Activated CD4-positive, CD25-positive, alpha-beta regulatory T cell treated with anti-CD3 and anti-CD28 coated beads, Interleukin-2, amount 50 U/mL, for 24 hours (primary cell): ENCODE measurements around the gene HOXB3.
A peak's percentile ranks its signal among the peaks of the same experiment; 100 is the strongest.

ENCODE experiments used
- ATAC-seq, 2 donors: fragments of 150-1000 bp; cut with Tn5 transposase; one replicate each; pipeline ENCODE4 v1.10.0; 2021; ENCODE audit warnings: mild to moderate bottlenecking in 1 of 2, moderate library complexity in 1 of 2

Gene HOXB3

GRCh38 chr17:48612456-48612853 lies 22.4 kb upstream of the HOXB3 start:
- ATAC-seq: peak in 1 of 2 donors; percentile 9

- no peak for ATAC-seq
Measured at GRCh38 chr17:48611681-48612455, 21.8 kb upstream of the HOXB3 start.

GRCh38 chr17:48611213-48611612 lies 21.2 kb upstream of the HOXB3 start:
- peak in 1 of 2 donors; percentile 10 for ATAC-seq

- peak; percentile 30 to 40 for ATAC-seq
Measured at GRCh38 chr17:48610282-48611211, 20.5 kb upstream of the HOXB3 start, which contains the start of gene HOXB7. TSS of gene HOXB7 (minus strand) at chr17:48611017. CDS start at chr17:48610918, 99 bp downstream.

- ATAC-seq: no peak
Measured at GRCh38 chr17:48609759-48610281, 19.8 kb upstream of the HOXB3 start.

GRCh38 chr17:48609033-48609432 lies 19.0 kb upstream of the HOXB3 start:
- no peak for ATAC-seq

GRCh38 chr17:48608494-48608834 lies 18.4 kb upstream of the HOXB3 start:
- ATAC-seq: no peak

GRCh38 chr17:48606892-48607614 lies 17.0 kb upstream of the HOXB3 start:
- ATAC-seq: no peak

GRCh38 chr17:48605991-48606891 lies 16.2 kb upstream of the HOXB3 start:
- ATAC-seq: no peak

GRCh38 chr17:48605409-48605919 lies 15.4 kb upstream of the HOXB3 start:
- no peak for ATAC-seq

- ATAC-seq: no peak
Measured at GRCh38 chr17:48604770-48605329, 14.8 kb upstream of the HOXB3 start, which contains the start of gene HOXB6. TSS of gene HOXB6 (minus strand) at chr17:48604986. CDS start at chr17:48598150, 6,836 bp downstream.

- no peak for ATAC-seq
Measured at GRCh38 chr17:48603959-48604769, 14.1 kb upstream of the HOXB3 start.

- no peak for ATAC-seq
Measured at GRCh38 chr17:48601539-48602425, 11.7 kb upstream of the HOXB3 start.

GRCh38 chr17:48601207-48601538 lies 11.1 kb upstream of the HOXB3 start:
- ATAC-seq: no peak

GRCh38 chr17:48600244-48601098 lies 10.4 kb upstream of the HOXB3 start:
- ATAC-seq: no peak

GRCh38 chr17:48599354-48599753 lies 9.3 kb upstream of the HOXB3 start:
- ATAC-seq: no peak

GRCh38 chr17:48598736-48599135 lies 8.7 kb upstream of the HOXB3 start:
- ATAC-seq: no peak
